Measurements from ENCODE around the gene ARRDC4.

ARRDC4 gene

DNA sequence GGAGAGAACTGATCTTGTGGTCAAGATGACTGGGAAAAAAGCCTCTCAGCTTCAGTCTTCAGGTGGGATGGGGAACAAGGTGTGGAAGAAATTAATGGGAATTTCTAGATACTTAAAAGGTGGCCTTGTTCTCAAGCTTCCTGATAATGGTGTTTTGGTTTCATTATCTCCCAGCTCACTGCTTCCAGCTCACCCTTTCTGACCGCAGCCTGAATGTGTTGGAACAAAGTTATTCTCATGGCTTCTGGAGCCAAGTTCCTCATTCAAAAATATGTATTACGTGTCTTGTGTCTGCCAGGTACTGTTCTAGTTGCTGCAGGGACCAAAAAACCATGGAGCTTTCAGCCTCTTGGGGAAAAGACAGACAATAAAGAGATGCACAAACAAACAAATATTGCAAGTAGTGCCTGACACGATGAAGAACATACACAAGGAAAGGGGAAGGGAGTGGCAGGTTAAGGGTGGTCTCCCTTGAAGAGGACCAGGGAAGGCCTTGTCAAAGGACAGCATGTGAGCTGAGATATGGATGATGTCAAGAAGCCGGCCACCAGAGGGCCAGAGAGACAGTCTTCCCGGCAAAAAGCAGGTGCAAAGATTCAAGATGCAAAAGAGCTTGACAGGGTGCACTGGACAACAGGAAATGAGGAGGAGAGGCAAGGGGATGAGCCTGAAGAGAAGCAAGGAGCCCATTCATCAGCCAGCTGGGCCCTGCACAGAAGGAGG lies 35.5 kb downstream of the ARRDC4 start:
- ChIA-PET CTCF (interaction anchor here (0.5 to 1.9 kb wide), 18 partner anchors 11 to 1277 kb away, joined by 3 to 10 read pairs (median 3); no protein-coding TSS in a partner anchor), POLR2A (no interaction called here)
- H3K9me3 ChIP-seq (ENCODE audit: control insufficient read depth, insufficient read depth, low read depth, low read length) = no peaks in the 10 kb centered on the region
- H3K4me3 ChIP-seq (ENCODE audit: low read depth, low read length) = no peak overlapping the region
- TF ChIP-seq, protein P1, sequence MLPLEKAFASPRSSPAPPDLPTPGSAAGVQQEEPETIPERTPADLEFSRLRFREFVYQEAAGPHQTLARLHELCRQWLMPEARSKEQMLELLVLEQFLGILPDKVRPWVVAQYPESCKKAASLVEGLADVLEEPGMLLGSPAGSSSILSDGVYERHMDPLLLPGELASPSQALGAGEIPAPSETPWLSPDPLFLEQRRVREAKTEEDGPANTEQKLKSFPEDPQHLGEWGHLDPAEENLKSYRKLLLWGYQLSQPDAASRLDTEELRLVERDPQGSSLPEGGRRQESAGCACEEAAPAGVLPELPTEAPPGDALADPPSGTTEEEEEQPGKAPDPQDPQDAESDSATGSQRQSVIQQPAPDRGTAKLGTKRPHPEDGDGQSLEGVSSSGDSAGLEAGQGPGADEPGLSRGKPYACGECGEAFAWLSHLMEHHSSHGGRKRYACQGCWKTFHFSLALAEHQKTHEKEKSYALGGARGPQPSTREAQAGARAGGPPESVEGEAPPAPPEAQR (tag by site-specific recombination; IDR thresholded peaks at IDR 0.05) = no peak
- TF ChIP-seq, protein P2, sequence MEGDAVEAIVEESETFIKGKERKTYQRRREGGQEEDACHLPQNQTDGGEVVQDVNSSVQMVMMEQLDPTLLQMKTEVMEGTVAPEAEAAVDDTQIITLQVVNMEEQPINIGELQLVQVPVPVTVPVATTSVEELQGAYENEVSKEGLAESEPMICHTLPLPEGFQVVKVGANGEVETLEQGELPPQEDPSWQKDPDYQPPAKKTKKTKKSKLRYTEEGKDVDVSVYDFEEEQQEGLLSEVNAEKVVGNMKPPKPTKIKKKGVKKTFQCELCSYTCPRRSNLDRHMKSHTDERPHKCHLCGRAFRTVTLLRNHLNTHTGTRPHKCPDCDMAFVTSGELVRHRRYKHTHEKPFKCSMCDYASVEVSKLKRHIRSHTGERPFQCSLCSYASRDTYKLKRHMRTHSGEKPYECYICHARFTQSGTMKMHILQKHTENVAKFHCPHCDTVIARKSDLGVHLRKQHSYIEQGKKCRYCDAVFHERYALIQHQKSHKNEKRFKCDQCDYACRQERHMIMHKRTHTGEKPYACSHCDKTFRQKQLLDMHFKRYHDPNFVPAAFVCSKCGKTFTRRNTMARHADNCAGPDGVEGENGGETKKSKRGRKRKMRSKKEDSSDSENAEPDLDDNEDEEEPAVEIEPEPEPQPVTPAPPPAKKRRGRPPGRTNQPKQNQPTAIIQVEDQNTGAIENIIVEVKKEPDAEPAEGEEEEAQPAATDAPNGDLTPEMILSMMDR (tag by site-specific recombination; IDR thresholded peaks at IDR 0.05) = 0 out of 2 replicates have a peak, but pooled peaks have one; percentile 10
- no peak overlapping the region for H3K27ac ChIP-seq (ENCODE audit: extremely low read depth, low read depth, low read length)
- H3K4me1 ChIP-seq (ENCODE audit: control insufficient read depth, insufficient read depth, low read length) = no peaks in the 10 kb centered on the region
- H3K36me3 ChIP-seq (ENCODE audit: control insufficient read depth in 2 of 2, insufficient read depth in 1 of 2, low read length in 2 of 2) = no peaks in the 10 kb centered on the region

DNA sequence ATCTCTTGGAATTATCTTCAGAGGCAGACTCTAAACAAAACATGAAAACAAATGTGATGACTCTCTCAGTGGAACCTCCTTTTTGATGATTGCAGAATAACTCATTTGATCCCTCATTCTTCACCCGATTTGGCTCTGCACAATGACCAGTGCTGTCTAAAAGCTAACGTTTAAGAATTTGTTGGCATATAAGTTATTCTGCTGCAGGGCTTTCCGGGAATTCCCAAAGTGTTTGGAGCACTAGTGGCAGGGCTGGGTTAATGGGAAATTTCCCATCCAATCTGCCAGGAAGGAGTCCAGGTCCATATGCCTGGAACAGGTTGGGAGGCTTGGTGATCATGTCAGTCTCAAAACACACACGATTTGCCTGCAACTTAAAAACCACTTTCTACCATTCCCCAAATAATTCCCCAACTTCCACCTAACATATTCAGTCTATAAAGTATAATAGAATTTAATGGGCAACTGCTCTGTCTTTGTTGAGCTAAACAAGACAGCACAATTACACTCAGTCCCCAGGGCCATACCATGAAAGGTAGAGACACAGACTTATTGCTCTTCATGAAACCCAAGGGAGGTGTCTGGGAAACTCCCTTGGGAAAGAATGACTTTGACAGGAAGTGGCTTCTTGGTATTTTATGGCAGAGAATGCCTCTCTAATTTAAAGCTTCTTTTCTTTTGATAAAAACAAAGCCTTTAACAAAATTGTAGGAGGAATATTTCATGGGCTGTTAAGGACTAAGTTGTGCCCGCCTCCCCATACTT lies 38.0 kb downstream of the ARRDC4 start:
- H3K9me3 ChIP-seq (ENCODE audit: control insufficient read depth, insufficient read depth, low read depth, low read length) = no peaks in the 10 kb centered on the region
- no peaks in the 10 kb centered on the region for H3K36me3 ChIP-seq (ENCODE audit: control insufficient read depth in 2 of 2, insufficient read depth in 1 of 2, low read length in 2 of 2)
- ChIA-PET CTCF (interaction anchor here (0.5 to 1.0 kb wide), 4 partner anchors 90 to 532 kb away, joined by 3 to 4 read pairs (median 4); no protein-coding TSS in a partner anchor), POLR2A (no interaction called here)
- no peak for TF ChIP-seq ZNF274 (IDR thresholded peaks at IDR 0.05; ENCODE audit: low read length)
- TF ChIP-seq ZNF274 (tag by site-specific recombination; IDR thresholded peaks at IDR 0.05; ENCODE audit: borderline replicate concordance) = no peak
- TF ChIP-seq, protein P3, sequence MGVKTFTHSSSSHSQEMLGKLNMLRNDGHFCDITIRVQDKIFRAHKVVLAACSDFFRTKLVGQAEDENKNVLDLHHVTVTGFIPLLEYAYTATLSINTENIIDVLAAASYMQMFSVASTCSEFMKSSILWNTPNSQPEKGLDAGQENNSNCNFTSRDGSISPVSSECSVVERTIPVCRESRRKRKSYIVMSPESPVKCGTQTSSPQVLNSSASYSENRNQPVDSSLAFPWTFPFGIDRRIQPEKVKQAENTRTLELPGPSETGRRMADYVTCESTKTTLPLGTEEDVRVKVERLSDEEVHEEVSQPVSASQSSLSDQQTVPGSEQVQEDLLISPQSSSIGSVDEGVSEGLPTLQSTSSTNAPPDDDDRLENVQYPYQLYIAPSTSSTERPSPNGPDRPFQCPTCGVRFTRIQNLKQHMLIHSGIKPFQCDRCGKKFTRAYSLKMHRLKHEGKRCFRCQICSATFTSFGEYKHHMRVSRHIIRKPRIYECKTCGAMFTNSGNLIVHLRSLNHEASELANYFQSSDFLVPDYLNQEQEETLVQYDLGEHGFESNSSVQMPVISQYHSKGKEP (tag by site-specific recombination; IDR thresholded peaks at IDR 0.05) = no peak
- TF ChIP-seq, protein P4, sequence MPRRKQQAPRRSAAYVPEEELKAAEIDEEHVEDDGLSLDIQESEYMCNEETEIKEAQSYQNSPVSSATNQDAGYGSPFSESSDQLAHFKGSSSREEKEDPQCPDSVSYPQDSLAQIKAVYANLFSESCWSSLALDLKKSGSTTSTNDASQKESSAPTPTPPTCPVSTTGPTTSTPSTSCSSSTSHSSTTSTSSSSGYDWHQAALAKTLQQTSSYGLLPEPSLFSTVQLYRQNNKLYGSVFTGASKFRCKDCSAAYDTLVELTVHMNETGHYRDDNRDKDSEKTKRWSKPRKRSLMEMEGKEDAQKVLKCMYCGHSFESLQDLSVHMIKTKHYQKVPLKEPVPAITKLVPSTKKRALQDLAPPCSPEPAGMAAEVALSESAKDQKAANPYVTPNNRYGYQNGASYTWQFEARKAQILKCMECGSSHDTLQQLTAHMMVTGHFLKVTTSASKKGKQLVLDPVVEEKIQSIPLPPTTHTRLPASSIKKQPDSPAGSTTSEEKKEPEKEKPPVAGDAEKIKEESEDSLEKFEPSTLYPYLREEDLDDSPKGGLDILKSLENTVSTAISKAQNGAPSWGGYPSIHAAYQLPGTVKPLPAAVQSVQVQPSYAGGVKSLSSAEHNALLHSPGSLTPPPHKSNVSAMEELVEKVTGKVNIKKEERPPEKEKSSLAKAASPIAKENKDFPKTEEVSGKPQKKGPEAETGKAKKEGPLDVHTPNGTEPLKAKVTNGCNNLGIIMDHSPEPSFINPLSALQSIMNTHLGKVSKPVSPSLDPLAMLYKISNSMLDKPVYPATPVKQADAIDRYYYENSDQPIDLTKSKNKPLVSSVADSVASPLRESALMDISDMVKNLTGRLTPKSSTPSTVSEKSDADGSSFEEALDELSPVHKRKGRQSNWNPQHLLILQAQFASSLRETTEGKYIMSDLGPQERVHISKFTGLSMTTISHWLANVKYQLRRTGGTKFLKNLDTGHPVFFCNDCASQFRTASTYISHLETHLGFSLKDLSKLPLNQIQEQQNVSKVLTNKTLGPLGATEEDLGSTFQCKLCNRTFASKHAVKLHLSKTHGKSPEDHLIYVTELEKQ (tag by site-specific recombination; IDR thresholded peaks at IDR 0.05; ENCODE audit: borderline replicate concordance) = no peak
- no peak for TF ChIP-seq ZNF37A (tag by site-specific recombination; IDR thresholded peaks at IDR 0.05)
- no peak for TF ChIP-seq KLF8 (tag by site-specific recombination; IDR thresholded peaks at IDR 0.05)
- no peak for TF ChIP-seq ZNF623 (tag by site-specific recombination; IDR thresholded peaks at IDR 0.05)
- no peak for TF ChIP-seq ZNF404 (tag by site-specific recombination; IDR thresholded peaks at IDR 0.05)
- TF ChIP-seq ZFP69B (tag by site-specific recombination; IDR thresholded peaks at IDR 0.05) = no peak
- no peak for TF ChIP-seq ZNF473 (tag by site-specific recombination; IDR thresholded peaks at IDR 0.05)
- no peaks in the 10 kb centered on the region for H3K4me1 ChIP-seq (ENCODE audit: control insufficient read depth, insufficient read depth, low read length)
- H3K4me3 ChIP-seq (ENCODE audit: low read depth, low read length) = no peak overlapping the region
- no peak overlapping the region for H3K27ac ChIP-seq (ENCODE audit: extremely low read depth, low read depth, low read length)
